ENCODE data around the gene RPS3. TPM values are rescaled to one million over a fixed set of nuclear protein-coding genes. Genes with fewer than 3 reads are reported as not detected.

Gene RPS3
- total RNA-seq, 1 experiment from 2014 or later, result 2,875 TPM

GRCh38 chr11:75432911-75433321 is 33.6 kb downstream of the RPS3 start, which contains the start of gene KLHL35:
Gene KLHL35 (minus strand): TSS chr11:75433203. CDS start chr11:75430629, 2,574 bp downstream.
- Histone ChIP-seq H3K36me3 (ENCODE audit: insufficient read depth, low read length, poor library complexity, severe bottlenecking) (no peaks in the 10 kb centered on the region), H3K27me3 (replicated peaks; ENCODE audit: insufficient read depth, low read depth, low read length, poor library complexity) (peaks cover 44% of the 10 kb centered on the region), H3K4me1 (ENCODE audit: insufficient read depth, low read length, poor library complexity, severe bottlenecking) (peaks cover 12% of the 10 kb centered on the region), H3K27ac (ENCODE audit: low read depth, low read length, poor library complexity, severe bottlenecking) (no peak within 1 kb of the TSS), H3K9me3 (ENCODE audit: low read depth, low read length, poor library complexity, severe bottlenecking) (peaks cover 6% of the 10 kb centered on the region), H3K4me3 (ENCODE audit: low read depth, low read length, poor library complexity, severe bottlenecking) (no peak within 1 kb of the TSS)
- DNase-seq (ENCODE audit: low spot score), result no peak
- BruUV-seq (replicated peaks), result no TSS peak
- POLR2A ChIA-PET (ENCODE audit: low non-redundant PET), result interaction anchor here (0.7 kb wide), 1 partner anchor 32 kb away, joined by 15 read pairs; no protein-coding TSS in a partner anchor
- intact Hi-C loops (cut with micrococcal nuclease; ENCODE audit: unreplicated experiment), result no loop called here
- TF ChIP-seq CTCF (conservative IDR thresholded peaks at IDR 0.05; ENCODE audit: low read depth, low read length), result no peak
- TF ChIP-seq EZH2 (IDR thresholded peaks at IDR 0.05; ENCODE audit: borderline replicate concordance, low read depth, low read length, poor library complexity, severe bottlenecking), result no peak
- CTCF ChIA-PET, result no interaction called here

GRCh38 chr11:75433443-75433842 is 34.1 kb downstream of the RPS3 start:
- intact Hi-C loops (cut with micrococcal nuclease; ENCODE audit: unreplicated experiment), result no loop called here
- H3K27me3 ChIP-seq (replicated peaks; ENCODE audit: insufficient read depth, low read depth, low read length, poor library complexity), result peaks cover 44% of the 10 kb centered on the region
- no peak overlapping the region for H3K4me3 ChIP-seq (ENCODE audit: low read depth, low read length, poor library complexity, severe bottlenecking)
- TF ChIP-seq EZH2 (IDR thresholded peaks at IDR 0.05; ENCODE audit: borderline replicate concordance, low read depth, low read length, poor library complexity, severe bottlenecking) (no peak), CTCF (conservative IDR thresholded peaks at IDR 0.05; ENCODE audit: low read depth, low read length) (no peak)
- no peaks in the 10 kb centered on the region for H3K36me3 ChIP-seq (ENCODE audit: insufficient read depth, low read length, poor library complexity, severe bottlenecking)
- peaks cover 6% of the 10 kb centered on the region for H3K9me3 ChIP-seq (ENCODE audit: low read depth, low read length, poor library complexity, severe bottlenecking)
- POLR2A ChIA-PET (ENCODE audit: low non-redundant PET), result no interaction called here
- peaks cover 11% of the 10 kb centered on the region for H3K4me1 ChIP-seq (ENCODE audit: insufficient read depth, low read length, poor library complexity, severe bottlenecking)
- DNase-seq (ENCODE audit: low spot score), result no peak
- BruUV-seq (replicated peaks), result no TSS peak
- no peak overlapping the region for H3K27ac ChIP-seq (ENCODE audit: low read depth, low read length, poor library complexity, severe bottlenecking)
- CTCF ChIA-PET, result no interaction called here

- Histone ChIP-seq H3K9me3 (ENCODE audit: low read depth, low read length, poor library complexity, severe bottlenecking) (peaks cover 6% of the 10 kb centered on the region), H3K27me3 (replicated peaks; ENCODE audit: insufficient read depth, low read depth, low read length, poor library complexity) (peaks cover 40% of the 10 kb centered on the region), H3K36me3 (ENCODE audit: insufficient read depth, low read length, poor library complexity, severe bottlenecking) (no peaks in the 10 kb centered on the region), H3K4me3 (ENCODE audit: low read depth, low read length, poor library complexity, severe bottlenecking) (no peak overlapping the region), H3K4me1 (ENCODE audit: insufficient read depth, low read length, poor library complexity, severe bottlenecking) (peaks cover 5% of the 10 kb centered on the region), H3K27ac (ENCODE audit: low read depth, low read length, poor library complexity, severe bottlenecking) (no peak overlapping the region)
- intact Hi-C loops (cut with micrococcal nuclease; ENCODE audit: unreplicated experiment), result no loop called here
- ChIA-PET CTCF (no interaction called here), POLR2A (ENCODE audit: low non-redundant PET) (no interaction called here)
- DNase-seq (ENCODE audit: low spot score), result no peak
- TF ChIP-seq EZH2 (IDR thresholded peaks at IDR 0.05; ENCODE audit: borderline replicate concordance, low read depth, low read length, poor library complexity, severe bottlenecking), result no peak
- no peak for TF ChIP-seq CTCF (conservative IDR thresholded peaks at IDR 0.05; ENCODE audit: low read depth, low read length)
- no TSS peak for BruUV-seq (replicated peaks)
Observed at GRCh38 chr11:75434051-75434450, 34.7 kb downstream of the RPS3 start.
